PC-3 (cell line): Measurements from ENCODE around the gene RNASE9. TPM values are rescaled to one million over a fixed set of nuclear protein-coding genes. Genes with fewer than 3 reads are reported as not detected.
"Not testable (repeated sequence)": the region's sequence is repeated elsewhere in the genome, so short reads cannot be mapped to it uniquely, and the experiment has no call there.

Source experiments
- ATAC-seq: fragments of 200-7000 bp; cut with Tn5 transposase; 2 replicates; pipeline ENCODE4 v1.9.1; 2020; ENCODE audit warnings: mild to moderate bottlenecking, moderate library complexity
- BruUV-seq: library from RNA; stranded (reverse); fragments of 400-500 nt; replicated peaks from 2 replicates; lab custom pipeline; 2021; lab: Mats Ljungman, UMichigan
- CTCF ChIA-PET: fragments of 300-600 bp; sonication (Branson Sonifier 250); formaldehyde crosslinking; loops from one replicate; lab custom pipeline; 2022; ENCODE audit warnings: antibody characterized with exemption; lab: Charles Lee
- POLR2A ChIA-PET: fragments of 300-600 bp; sonication (Branson Sonifier 250); formaldehyde crosslinking; loops from one replicate; lab custom pipeline; 2022; ENCODE audit warnings: antibody characterized with exemption; ENCODE audit not compliant: unreplicated experiment; lab: Charles Lee
- DNase-seq: peaks from one replicate; pipeline ENCODE4 v3.0.0-alpha.2; 2015
- H2AFZ ChIP-seq: fragments of 300-600 bp; sonication (generic); 2 replicates; pipeline ENCODE4 v1.6.0; 2016; ENCODE audit warnings: antibody characterized with exemption, low read length
- H3F3A ChIP-seq: fragments of 300-600 bp; sonication (generic); one replicate; pipeline ENCODE4 v1.6.0; 2017; ENCODE audit warnings: antibody characterized with exemption, low read length, control low read depth, mild to moderate bottlenecking; ENCODE audit not compliant: unreplicated experiment
- H3K27ac ChIP-seq: fragments of 300-600 bp; sonication (generic); 2 replicates; pipeline ENCODE4 v1.5.1; 2016; ENCODE audit warnings: mild to moderate bottlenecking, low read length
- H3K27me3 ChIP-seq: fragments of 300-600 bp; sonication (generic); 2 replicates; pipeline ENCODE4 v1.6.1; 2016; ENCODE audit warnings: low read length, mixed read lengths
- H3K36me3 ChIP-seq: fragments of 300-600 bp; sonication (generic); 2 replicates; pipeline ENCODE4 v1.6.1; 2016; ENCODE audit warnings: low read depth, mixed run types, low read length, mixed read lengths
- H3K4me1 ChIP-seq: fragments of 300-600 bp; sonication (generic); 2 replicates; pipeline ENCODE4 v1.5.1; 2016; ENCODE audit warnings: low read length; ENCODE audit not compliant: insufficient read depth
- H3K4me2 ChIP-seq: fragments of 300-600 bp; sonication (generic); 2 replicates; pipeline ENCODE4 v1.6.0; 2016; ENCODE audit warnings: low read length
- H3K4me3 ChIP-seq: fragments of 300-600 bp; sonication (generic); 2 replicates; pipeline ENCODE4 v1.5.1; 2016; ENCODE audit warnings: mild to moderate bottlenecking, low read length, mixed read lengths
- H3K79me2 ChIP-seq: fragments of 300-600 bp; sonication (generic); 2 replicates; pipeline ENCODE4 v1.6.1; 2017; ENCODE audit warnings: low read length, mixed read lengths
- H3K9ac ChIP-seq: fragments of 300-600 bp; sonication (generic); 2 replicates; pipeline ENCODE4 v1.6.0; 2016; ENCODE audit warnings: mild to moderate bottlenecking, low read length
- H3K9me2 ChIP-seq: fragments of 300-600 bp; sonication (generic); replicated peaks from 2 replicates; pipeline ENCODE4 v1.6.1; 2016; ENCODE audit warnings: mixed run types, low read length, mixed read lengths
- H3K9me3 ChIP-seq: fragments of 300-600 bp; sonication (generic); 2 replicates; pipeline ENCODE4 v1.6.1; 2016; ENCODE audit warnings: low read length, mixed read lengths
- H4K20me1 ChIP-seq: fragments of 300-600 bp; sonication (generic); 2 replicates; pipeline ENCODE4 v1.6.1; 2016; ENCODE audit warnings: low read length, mixed read lengths
- EZH2 ChIP-seq: fragments of 300-600 bp; sonication (generic); IDR thresholded peaks from one replicate; pipeline ENCODE4 v1.6.1; 2017; ENCODE audit warnings: antibody characterized with exemption, mild to moderate bottlenecking, low read length; ENCODE audit not compliant: unreplicated experiment
- EZH2phosphoT487 ChIP-seq: fragments of 300-600 bp; sonication (generic); IDR thresholded peaks from 2 replicates; pipeline ENCODE4 v1.6.1; 2018; ENCODE audit warnings: mild to moderate bottlenecking, antibody characterized with exemption, low read length, borderline replicate concordance
- intact Hi-C: fragments of 100-400 bp; cut with micrococcal nuclease; formaldehyde crosslinking; loops from 2 replicates; pipeline ENCODE4 v1.9.0; 2023
- total RNA-seq: library from RNA; depleted of rRNA; stranded (reverse); fragments of >200 nt; gene quantifications from 2 replicates; pipeline ENCODE4 v1.2.3, GENCODE V29; 2014
- TF ChIP-seq, protein P1 (sequence below): fragments of 300-600 bp; sonication (generic); conservative IDR thresholded peaks from 2 replicates; pipeline ENCODE4 v1.5.1; 2017; ENCODE audit warnings: antibody characterized with exemption, low read depth, mild to moderate bottlenecking, low read length

The RNASE9 gene
- total RNA-seq, 1 experiment from 2014 or later, result not detected

DNA sequence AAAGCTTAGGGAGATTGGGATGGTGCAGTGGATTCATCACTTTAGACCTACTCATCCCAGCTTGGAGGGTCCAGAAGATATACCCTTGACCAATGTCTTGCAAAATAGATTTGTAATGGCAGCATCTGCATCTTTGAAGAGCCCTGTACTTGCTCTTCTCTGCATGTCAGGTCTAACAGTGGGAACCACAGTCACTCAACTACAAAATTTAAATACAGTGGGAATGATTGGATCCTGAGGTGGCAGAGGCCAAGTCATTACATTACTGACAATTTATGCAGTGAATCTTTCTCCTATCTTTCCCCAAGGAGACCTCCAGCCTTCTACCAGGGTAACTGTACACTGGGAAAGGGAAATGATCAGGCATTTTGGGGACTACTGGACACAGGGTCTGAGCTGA lies 8.2 kb upstream of the RNASE9 start:
- DNase-seq, result no peak
- Histone ChIP-seq H3K79me2 (no peaks in the 10 kb centered on the region), H3K9me2 (no peaks in the 10 kb centered on the region), H3K27ac (no peak overlapping the region), H3K9ac (no peak overlapping the region), H3K27me3 (peaks cover 11% of the 10 kb centered on the region; the same call in 1 of the 2 replicates), H3K4me1 (no peaks in the 10 kb centered on the region), H3F3A (no peaks in the 10 kb centered on the region), H3K4me2 (no peak overlapping the region), H3K36me3 (no peaks in the 10 kb centered on the region), H2AFZ (no peak overlapping the region), H3K9me3 (no peaks in the 10 kb centered on the region), H4K20me1 (no peaks in the 10 kb centered on the region), H3K4me3 (no peak overlapping the region)
- BruUV-seq, result no TSS peak
- TF ChIP-seq, protein P1, sequence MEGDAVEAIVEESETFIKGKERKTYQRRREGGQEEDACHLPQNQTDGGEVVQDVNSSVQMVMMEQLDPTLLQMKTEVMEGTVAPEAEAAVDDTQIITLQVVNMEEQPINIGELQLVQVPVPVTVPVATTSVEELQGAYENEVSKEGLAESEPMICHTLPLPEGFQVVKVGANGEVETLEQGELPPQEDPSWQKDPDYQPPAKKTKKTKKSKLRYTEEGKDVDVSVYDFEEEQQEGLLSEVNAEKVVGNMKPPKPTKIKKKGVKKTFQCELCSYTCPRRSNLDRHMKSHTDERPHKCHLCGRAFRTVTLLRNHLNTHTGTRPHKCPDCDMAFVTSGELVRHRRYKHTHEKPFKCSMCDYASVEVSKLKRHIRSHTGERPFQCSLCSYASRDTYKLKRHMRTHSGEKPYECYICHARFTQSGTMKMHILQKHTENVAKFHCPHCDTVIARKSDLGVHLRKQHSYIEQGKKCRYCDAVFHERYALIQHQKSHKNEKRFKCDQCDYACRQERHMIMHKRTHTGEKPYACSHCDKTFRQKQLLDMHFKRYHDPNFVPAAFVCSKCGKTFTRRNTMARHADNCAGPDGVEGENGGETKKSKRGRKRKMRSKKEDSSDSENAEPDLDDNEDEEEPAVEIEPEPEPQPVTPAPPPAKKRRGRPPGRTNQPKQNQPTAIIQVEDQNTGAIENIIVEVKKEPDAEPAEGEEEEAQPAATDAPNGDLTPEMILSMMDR, result no peak
- TF ChIP-seq EZH2 (no peak), EZH2phosphoT487 (no peak)
- POLR2A ChIA-PET, result no interaction called here
- intact Hi-C loops, result no loop called here
- ATAC-seq, result no peak
- CTCF ChIA-PET, result no interaction called here

DNA sequence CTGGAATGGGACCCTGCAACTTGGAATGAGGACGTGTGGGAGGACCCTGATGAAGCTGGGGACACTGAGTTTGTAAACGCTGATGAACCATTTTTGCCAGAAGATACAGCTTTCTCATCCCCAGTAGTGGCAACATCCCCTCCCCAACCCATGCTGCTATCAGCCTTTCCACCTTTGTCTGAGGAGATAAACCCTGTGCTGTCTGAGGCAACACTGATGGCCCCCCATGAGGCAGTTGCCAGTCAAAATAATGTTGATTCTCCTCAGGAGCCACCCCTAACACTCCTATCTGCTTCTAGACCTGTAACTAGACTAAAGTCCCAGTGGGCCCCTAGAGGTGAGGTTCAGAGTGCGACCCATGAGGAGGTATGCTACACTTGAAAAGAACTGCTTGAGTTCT lies 7.5 kb upstream of the RNASE9 start:
- H3K27me3 ChIP-seq, result peaks cover 17% of the 10 kb centered on the region; the same call in 1 of the 2 replicates
- H3K4me2 ChIP-seq, result no peak overlapping the region
- no peaks in the 10 kb centered on the region for H3K9me3 ChIP-seq
- no peaks in the 10 kb centered on the region for H3K36me3 ChIP-seq
- H3K79me2 ChIP-seq, result no peaks in the 10 kb centered on the region
- intact Hi-C loops, result no loop called here
- no peak for TF ChIP-seq EZH2phosphoT487
- TF ChIP-seq, protein P1, result no peak
- TF ChIP-seq EZH2, result no peak
- no peak overlapping the region for H2AFZ ChIP-seq
- H3F3A ChIP-seq, result no peaks in the 10 kb centered on the region
- POLR2A ChIA-PET, result no interaction called here
- CTCF ChIA-PET, result no interaction called here
- H3K27ac ChIP-seq, result no peak overlapping the region
- DNase-seq (no peak), ATAC-seq (no peak)
- no peaks in the 10 kb centered on the region for H3K4me1 ChIP-seq
- H4K20me1 ChIP-seq, result no peaks in the 10 kb centered on the region
- H3K9me2 ChIP-seq, result no peaks in the 10 kb centered on the region
- H3K4me3 ChIP-seq, result no peak overlapping the region
- no peak overlapping the region for H3K9ac ChIP-seq
- BruUV-seq, result no TSS peak

DNA sequence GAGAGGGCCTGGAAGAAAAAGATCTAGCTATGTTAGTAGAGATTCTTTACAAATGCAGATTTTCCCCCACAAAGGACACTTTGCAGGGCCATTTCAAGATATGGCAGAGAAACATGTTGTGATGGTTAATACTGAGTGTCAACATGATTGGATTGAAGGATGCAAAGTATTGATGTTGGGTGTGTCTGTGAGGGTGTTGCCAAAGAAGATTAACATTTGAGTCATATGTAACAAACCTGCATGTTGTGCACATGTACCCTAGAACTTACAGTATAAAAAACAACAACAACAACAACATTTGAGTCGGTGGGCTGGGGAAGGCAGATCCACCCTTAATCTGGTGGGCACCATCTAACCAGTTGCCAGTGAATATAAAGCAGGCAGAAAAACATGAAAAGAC lies 6.4 kb upstream of the RNASE9 start:
- H3K79me2 ChIP-seq, H3K9me2 ChIP-seq, H3K4me2 ChIP-seq, H3K4me1 ChIP-seq, DNase-seq, H4K20me1 ChIP-seq, H3K9ac ChIP-seq, POLR2A ChIA-PET, ATAC-seq, H2AFZ ChIP-seq, H3K4me3 ChIP-seq, H3K36me3 ChIP-seq, H3F3A ChIP-seq, BruUV-seq, H3K27ac ChIP-seq, H3K9me3 ChIP-seq, intact Hi-C loops: not testable (repeated sequence)
- H3K27me3 ChIP-seq, result peaks cover 17% of the 10 kb centered on the region; the same call in 1 of the 2 replicates
- CTCF ChIA-PET, result interaction anchor here (0.6 kb wide), 1 partner anchor 21 kb away, joined by 3 read pairs; the partner anchor contains the start of gene RNASE11
